SK-N-SH (cell line): Measurements from ENCODE around the gene CA12. TPM values are rescaled to one million over a fixed set of nuclear protein-coding genes. Genes with fewer than 3 reads are reported as not detected.
"Not testable (repeated sequence)": the region's sequence is repeated elsewhere in the genome, so short reads cannot be mapped to it uniquely, and the experiment has no call there.

Source experiments
- CTCF ChIA-PET: fragments of 300-600, 350-600 bp; formaldehyde crosslinking; extraction: SDS; loops from one replicate; lab custom pipeline; 2021; lab: Yijun Ruan, JAX
- POLR2A ChIA-PET: fragments of 350-600 bp; sonication (Branson Sonifier 250); formaldehyde crosslinking; extraction: SDS; loops from one replicate; lab custom pipeline; 2020; ENCODE audit warnings: antibody characterized with exemption, inconsistent platforms; lab: Yijun Ruan, JAX
- DNase-seq: peaks from one replicate; pipeline ENCODE4 v3.0.0; 2012
- H2AFZ ChIP-seq: fragments of 200-600 bp; sonication (generic); 2 replicates; pipeline ENCODE4 v1.8.1; 2016; ENCODE audit warnings: antibody characterized with exemption, mild to moderate bottlenecking, low read depth
- H3F3A ChIP-seq: fragments of 200-600 bp; sonication (generic); replicated peaks from 2 replicates; pipeline ENCODE3; 2016; ENCODE audit warnings: antibody characterized with exemption, mild to moderate bottlenecking; ENCODE audit not compliant: insufficient read depth
- H3K27ac ChIP-seq, 2 experiments: fragments of 200-500 bp in 1 of 2; fragments of 200-600 bp in 1 of 2; sonication (Bioruptor generic) in 1 of 2; sonication (generic), shearing (Covaris generic) in 1 of 2; 2 replicates each; pipeline versions ENCODE4 v1.5.1 to v1.6.1; 2014 to 2016; ENCODE audit warnings: low read depth in 2 of 2, inconsistent platforms in 1 of 2, low read length in 1 of 2, mild to moderate bottlenecking in 1 of 2, mixed read lengths in 1 of 2
- H3K27me3 ChIP-seq: fragments of 200-600 bp; sonication (generic), shearing (Covaris generic); 2 replicates; pipeline ENCODE4 v1.6.1; 2016; ENCODE audit warnings: mixed run types; ENCODE audit not compliant: insufficient read depth
- H3K36me3 ChIP-seq, 2 experiments: fragments of 200-500 bp in 1 of 2; fragments of 200-600 bp in 1 of 2; sonication (Bioruptor generic) in 1 of 2; sonication (generic) in 1 of 2; replicated peaks in 1 of 2; 2 replicates each; pipeline versions ENCODE3 to v1.5.1; 2014 to 2016; ENCODE audit warnings: low read length in 1 of 2, mild to moderate bottlenecking in 1 of 2; ENCODE audit not compliant: insufficient read depth in 2 of 2, control insufficient read depth in 1 of 2
- H3K4me1 ChIP-seq, 2 experiments: fragments of 200-500 bp in 1 of 2; fragments of 200-600 bp in 1 of 2; sonication (Bioruptor generic) in 1 of 2; sonication (generic), shearing (Covaris generic) in 1 of 2; 2 replicates each; pipeline versions ENCODE4 v1.5.1 to v1.6.1; 2014 to 2016; ENCODE audit warnings: low read depth in 1 of 2, low read length in 1 of 2, mixed run types in 1 of 2; ENCODE audit not compliant: insufficient read depth in 2 of 2, control insufficient read depth in 1 of 2
- H3K4me2 ChIP-seq: fragments of 200-600 bp; sonication (generic), shearing (Covaris generic); 2 replicates; pipeline ENCODE4 v1.6.1; 2017; ENCODE audit warnings: mixed run types
- H3K4me3 ChIP-seq, 2 experiments: fragments of 200-500 bp in 1 of 2; fragments of 200-600 bp in 1 of 2; sonication (Bioruptor generic) in 1 of 2; sonication (generic), shearing (Covaris generic) in 1 of 2; 2 replicates each; pipeline versions ENCODE4 v1.5.1 to v1.8.1; 2014 to 2016; ENCODE audit warnings: low read depth in 2 of 2, inconsistent platforms in 1 of 2, low read length in 1 of 2, mild to moderate bottlenecking in 1 of 2, mixed read lengths in 1 of 2, moderate library complexity in 1 of 2
- H3K79me2 ChIP-seq: fragments of 200-600 bp; sonication (generic); 2 replicates; pipeline ENCODE4 v1.8.1; 2017; ENCODE audit warnings: mild to moderate bottlenecking; ENCODE audit not compliant: insufficient read depth
- H3K9ac ChIP-seq: fragments of 200-600 bp; sonication (generic); 2 replicates; pipeline ENCODE4 v1.6.1; 2017; ENCODE audit warnings: mixed run types
- H3K9me2 ChIP-seq: fragments of 200-600 bp; sonication (generic); 2 replicates; pipeline ENCODE4 v1.6.1; 2017; ENCODE audit warnings: mixed run types
- H3K9me3 ChIP-seq: fragments of 200-600 bp; sonication (generic); 2 replicates; pipeline ENCODE4 v1.6.1; 2017; ENCODE audit warnings: mixed run types, mild to moderate bottlenecking, moderate library complexity
- H4K20me1 ChIP-seq: fragments of 200-600 bp; sonication (generic); 2 replicates; pipeline ENCODE4 v1.6.1; 2017; ENCODE audit warnings: mild to moderate bottlenecking, mixed run types; ENCODE audit not compliant: insufficient read depth
- EP300 ChIP-seq, 2 experiments: IDR thresholded peaks; 2 replicates each; pipeline versions ENCODE4 v1.4.0 to v1.6.1; 2012; ENCODE audit warnings: borderline replicate concordance in 1 of 2, low read depth in 1 of 2, low read length in 1 of 2
- FOXJ3 ChIP-seq: sonication (generic); formaldehyde crosslinking; IDR thresholded peaks from 2 replicates; pipeline ENCODE4 v1.5.1; 2020; ENCODE audit warnings: mild to moderate bottlenecking, missing genetic modification reagents
- GABPA ChIP-seq: IDR thresholded peaks from 2 replicates; pipeline ENCODE4 v1.4.0; 2012; ENCODE audit warnings: low read depth, mild to moderate bottlenecking
- GATA2 ChIP-seq: sonication (generic); formaldehyde crosslinking; IDR thresholded peaks from 2 replicates; pipeline ENCODE4 v1.5.0; 2020; ENCODE audit warnings: mild to moderate bottlenecking, missing genetic modification reagents
- JUND ChIP-seq: IDR thresholded peaks from 2 replicates; pipeline ENCODE4 v1.4.0; 2012
- MXI1 ChIP-seq: IDR thresholded peaks from 2 replicates; pipeline ENCODE4 v1.6.1; 2012; ENCODE audit warnings: mild to moderate bottlenecking, low read depth, low read length, improper control_type of control experiment
- NFIC ChIP-seq: IDR thresholded peaks from 2 replicates; pipeline ENCODE4 v1.4.0; 2012; ENCODE audit warnings: borderline replicate concordance
- NRF1 ChIP-seq: IDR thresholded peaks from 2 replicates; pipeline ENCODE4 v1.6.1; 2012; ENCODE audit warnings: low read depth, mild to moderate bottlenecking, low read length
- RCOR1 ChIP-seq: fragments of 150-350 bp; IDR thresholded peaks from 2 replicates; pipeline ENCODE4 v1.6.1; 2017; ENCODE audit warnings: antibody characterized with exemption, low read length
- SMC3 ChIP-seq: IDR thresholded peaks from 2 replicates; pipeline ENCODE4 v1.6.1; 2012; ENCODE audit warnings: low read depth, low read length, improper control_type of control experiment
- TAF1 ChIP-seq: IDR thresholded peaks from 2 replicates; pipeline ENCODE4 v1.6.1; 2012; ENCODE audit warnings: low read depth, mild to moderate bottlenecking, low read length, moderate library complexity, borderline replicate concordance
- TCF12 ChIP-seq: IDR thresholded peaks from 2 replicates; pipeline ENCODE4 v1.4.0; 2012
- WGBS: methylation state at CpG from one replicate; pipeline ENCODE4 v1.1.6; 2017; ENCODE audit warnings: low lambda C conversion rate; 5-methylcytosine and 5-hydroxymethylcytosine counted together
- polyA plus RNA-seq, 3 experiments: library from polyadenylated mRNA; depleted of rRNA; stranded (reverse); fragments of >200 nt; gene quantifications; 2 replicates each; pipeline ENCODE4 v1.2.3, GENCODE V29; 2012
- TF ChIP-seq, protein P1 (sequence below): IDR thresholded peaks from 2 replicates; pipeline ENCODE4 v1.4.0; 2012; ENCODE audit warnings: low read depth
- TF ChIP-seq, protein P2 (sequence below): IDR thresholded peaks from 2 replicates; pipeline ENCODE4 v1.4.0; 2012; ENCODE audit warnings: low read depth, borderline replicate concordance

The CA12 gene
- polyA plus RNA-seq, 1 of the 3 experiments (the other 2 are of a cell fraction), result 39.4 TPM

DNA sequence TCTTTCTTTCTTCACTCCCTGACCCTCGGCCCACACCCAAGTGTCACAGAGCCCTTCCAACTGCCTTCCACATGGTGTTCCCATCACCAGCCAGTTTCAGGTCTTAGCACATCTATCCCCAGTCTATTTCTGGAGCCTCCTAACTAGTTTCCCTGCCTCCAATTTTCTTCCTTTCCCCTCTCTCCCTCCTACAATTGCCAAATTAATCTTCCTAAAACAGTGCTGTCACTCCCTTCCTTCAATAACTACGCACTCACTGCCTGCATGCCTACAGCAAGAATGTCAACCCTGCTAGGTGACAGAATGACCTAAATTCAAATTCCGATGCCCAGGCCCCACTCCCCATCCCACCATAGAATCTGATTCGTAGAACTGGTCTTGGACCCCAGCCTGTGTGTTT is 36.1 kb upstream of the CA12 start:
- H3F3A ChIP-seq, result no peaks in the 10 kb centered on the region
- no peaks in the 10 kb centered on the region for H3K9me2 ChIP-seq
- no peaks in the 10 kb centered on the region for H3K9me3 ChIP-seq
- H3K4me2 ChIP-seq, result no peak overlapping the region
- ChIA-PET CTCF (no interaction called here), POLR2A (no interaction called here)
- no peak for DNase-seq
- H3K36me3 ChIP-seq, result no peaks in the 10 kb centered on the region
- WGBS, result 89% methylated on average over 4 of the region's 4 CpGs
- no peaks in the 10 kb centered on the region; a peak in 1 of 4 replicates for H3K4me1 ChIP-seq
- H3K79me2 ChIP-seq, result no peaks in the 10 kb centered on the region
- no peak overlapping the region for H2AFZ ChIP-seq
- H4K20me1 ChIP-seq, result no peaks in the 10 kb centered on the region
- H3K4me3 ChIP-seq, result no peak overlapping the region
- no peak overlapping the region for H3K27ac ChIP-seq
- no peak overlapping the region for H3K9ac ChIP-seq
- no peaks in the 10 kb centered on the region for H3K27me3 ChIP-seq
- TF ChIP-seq NRF1 (no peak), GABPA (no peak), NFIC (no peak), FOXJ3 (CRISPR knock-in tag) (no peak), EP300 (IDR thresholded peaks at IDR 0.05; ENCODE audit: borderline replicate concordance in 1 of 2, low read depth in 1 of 2, low read length in 1 of 2) (no peak), TAF1 (no peak)
- TF ChIP-seq, all 33 proteins: peak for 0

DNA sequence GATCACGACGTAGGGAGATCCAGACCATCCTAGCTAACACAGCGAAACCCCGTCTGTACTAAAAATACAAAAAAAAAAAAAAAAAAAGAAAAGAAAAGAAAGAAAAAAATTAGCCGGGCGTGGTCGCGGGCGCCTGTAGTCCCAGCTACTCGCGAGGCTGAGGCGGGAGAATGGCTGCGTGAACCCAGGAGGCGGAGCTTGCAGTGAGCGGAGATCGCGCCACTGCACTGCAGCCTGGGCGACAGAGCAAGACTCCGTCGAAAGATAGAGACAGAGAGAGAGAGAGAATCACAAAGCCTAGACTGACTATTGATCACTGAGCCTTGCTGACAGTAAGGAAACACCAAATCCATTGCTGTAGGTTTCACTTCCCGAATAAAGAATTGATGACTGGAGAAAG is 35.6 kb upstream of the CA12 start:
- CTCF ChIA-PET, H3K79me2 ChIP-seq, H3K27me3 ChIP-seq, H4K20me1 ChIP-seq, H3K4me2 ChIP-seq, H3F3A ChIP-seq, H3K9me2 ChIP-seq, H2AFZ ChIP-seq, H3K4me1 ChIP-seq, H3K36me3 ChIP-seq, H3K9me3 ChIP-seq, H3K4me3 ChIP-seq, H3K27ac ChIP-seq, DNase-seq, POLR2A ChIA-PET, H3K9ac ChIP-seq: not testable (repeated sequence)
- WGBS, result 96% methylated on average over 21 of the region's 21 CpGs

DNA sequence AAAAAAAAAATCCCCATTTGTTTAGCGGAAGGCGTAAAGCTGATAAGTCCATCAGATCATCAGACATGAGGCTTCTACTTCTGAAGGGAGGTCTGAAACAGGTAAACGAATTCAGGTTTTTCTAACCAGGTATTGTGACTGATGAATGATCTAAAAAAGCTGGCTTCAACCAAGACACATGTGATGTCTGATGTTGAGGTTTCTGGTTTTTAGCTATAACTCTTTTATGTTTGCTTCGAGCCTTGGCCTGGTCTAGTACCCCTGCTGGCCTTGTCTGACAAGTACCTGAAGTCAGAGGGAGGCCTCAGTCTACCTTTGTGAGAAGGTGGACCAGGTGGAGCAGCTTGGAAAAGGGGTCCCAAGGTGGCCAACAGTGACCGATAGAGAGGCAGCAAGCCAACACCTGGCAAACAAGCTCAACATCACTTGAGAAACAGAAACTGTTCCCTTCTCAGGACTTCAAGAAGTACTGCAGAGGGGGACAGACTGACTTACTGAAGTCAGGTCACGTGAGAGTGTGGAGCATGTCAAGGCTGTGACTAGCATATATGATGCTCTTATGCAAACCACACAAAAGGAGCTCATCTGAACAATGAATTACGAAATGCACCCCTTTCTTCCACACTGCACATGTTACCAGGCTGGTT is 33.0 kb upstream of the CA12 start:
- H3K36me3 ChIP-seq, result no peaks in the 10 kb centered on the region
- ChIA-PET CTCF (interaction anchor here (1.0 to 2.3 kb wide), 4 partner anchors 9 to 126 kb away, joined by 3 to 10 read pairs (median 3); no protein-coding TSS in a partner anchor), POLR2A (no interaction called here)
- 85% methylated on average over 7 of the region's 7 CpGs for WGBS
- no peaks in the 10 kb centered on the region for H3K27me3 ChIP-seq
- H3K27ac ChIP-seq, result no peak overlapping the region
- H3K4me3 ChIP-seq, result no peak overlapping the region
- H3K9me2 ChIP-seq, result no peaks in the 10 kb centered on the region
- no peak for DNase-seq
- H3K9me3 ChIP-seq, result no peaks in the 10 kb centered on the region
- no peak overlapping the region for H3K4me2 ChIP-seq
- H4K20me1 ChIP-seq, result no peaks in the 10 kb centered on the region
- no peak overlapping the region for H2AFZ ChIP-seq
- TF ChIP-seq NFIC (no peak), GATA2 (no peak), NRF1 (no peak), MXI1 (no peak), TCF12 (no peak), RCOR1 (no peak), SMC3 (no peak), JUND (no peak)
- TF ChIP-seq, protein P1, sequence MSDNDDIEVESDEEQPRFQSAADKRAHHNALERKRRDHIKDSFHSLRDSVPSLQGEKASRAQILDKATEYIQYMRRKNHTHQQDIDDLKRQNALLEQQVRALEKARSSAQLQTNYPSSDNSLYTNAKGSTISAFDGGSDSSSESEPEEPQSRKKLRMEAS, result no peak
- TF ChIP-seq, protein P2, sequence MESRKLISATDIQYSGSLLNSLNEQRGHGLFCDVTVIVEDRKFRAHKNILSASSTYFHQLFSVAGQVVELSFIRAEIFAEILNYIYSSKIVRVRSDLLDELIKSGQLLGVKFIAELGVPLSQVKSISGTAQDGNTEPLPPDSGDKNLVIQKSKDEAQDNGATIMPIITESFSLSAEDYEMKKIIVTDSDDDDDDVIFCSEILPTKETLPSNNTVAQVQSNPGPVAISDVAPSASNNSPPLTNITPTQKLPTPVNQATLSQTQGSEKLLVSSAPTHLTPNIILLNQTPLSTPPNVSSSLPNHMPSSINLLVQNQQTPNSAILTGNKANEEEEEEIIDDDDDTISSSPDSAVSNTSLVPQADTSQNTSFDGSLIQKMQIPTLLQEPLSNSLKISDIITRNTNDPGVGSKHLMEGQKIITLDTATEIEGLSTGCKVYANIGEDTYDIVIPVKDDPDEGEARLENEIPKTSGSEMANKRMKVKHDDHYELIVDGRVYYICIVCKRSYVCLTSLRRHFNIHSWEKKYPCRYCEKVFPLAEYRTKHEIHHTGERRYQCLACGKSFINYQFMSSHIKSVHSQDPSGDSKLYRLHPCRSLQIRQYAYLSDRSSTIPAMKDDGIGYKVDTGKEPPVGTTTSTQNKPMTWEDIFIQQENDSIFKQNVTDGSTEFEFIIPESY, result no peak
- no peaks in the 10 kb centered on the region for H3K79me2 ChIP-seq
- no peak overlapping the region for H3K9ac ChIP-seq
- H3F3A ChIP-seq, result no peaks in the 10 kb centered on the region
- peaks cover 0 to 5% of the 10 kb centered on the region in 2 experiments; a peak in 1 of 4 replicates for H3K4me1 ChIP-seq
